IPS-20b (cell line): ENCODE measurements around the gene JMJD6.
"Not testable (repeated sequence)": the region's sequence is repeated elsewhere in the genome, so short reads cannot be mapped to it uniquely, and the experiment has no call there.

Source experiments
- H3K27ac ChIP-seq: one replicate; pipeline ENCODE4 v1.5.1; 2013; ENCODE audit warnings: low read length
- H3K27me3 ChIP-seq: 2 replicates; pipeline ENCODE4 v1.6.1; 2013; ENCODE audit warnings: mild to moderate bottlenecking, low read length, inconsistent platforms; ENCODE audit not compliant: insufficient read depth
- H3K36me3 ChIP-seq: 2 replicates; pipeline ENCODE4 v1.6.1; 2013; ENCODE audit warnings: low read depth, mild to moderate bottlenecking, inconsistent platforms, low read length, moderate library complexity; ENCODE audit not compliant: insufficient read depth
- H3K4me1 ChIP-seq: 2 replicates; pipeline ENCODE4 v1.6.1; 2013; ENCODE audit warnings: mild to moderate bottlenecking, control low read depth, inconsistent platforms, low read length, moderate library complexity; ENCODE audit not compliant: insufficient read depth
- H3K4me3 ChIP-seq: 2 replicates; pipeline ENCODE4 v1.5.1; 2013; ENCODE audit warnings: mild to moderate bottlenecking, low read length, inconsistent platforms
- H3K9ac ChIP-seq: 2 replicates; pipeline ENCODE4 v1.6.1; 2013; ENCODE audit warnings: low read depth, mild to moderate bottlenecking, inconsistent platforms, low read length, moderate library complexity
- H3K9me3 ChIP-seq: 2 replicates; pipeline ENCODE4 v1.6.1; 2013; ENCODE audit warnings: mild to moderate bottlenecking, low read depth, low read length, inconsistent platforms; ENCODE audit not compliant: insufficient read depth

The JMJD6 gene

GRCh38 chr17:76745785-76746184 is 19.4 kb upstream of the JMJD6 start:
- H3K4me1 ChIP-seq, H3K27ac ChIP-seq, H3K27me3 ChIP-seq, H3K9ac ChIP-seq, H3K4me3 ChIP-seq, H3K9me3 ChIP-seq: not testable (repeated sequence)
- H3K36me3 ChIP-seq: peaks cover 53% of the 10 kb centered on the region

GRCh38 chr17:76744747-76745146 is 18.3 kb upstream of the JMJD6 start:
- peaks cover 53% of the 10 kb centered on the region for H3K36me3 ChIP-seq
- H3K27ac ChIP-seq: no peak overlapping the region
- no peak overlapping the region for H3K9ac ChIP-seq
- H3K4me1 ChIP-seq: no peaks in the 10 kb centered on the region
- no peaks in the 10 kb centered on the region for H3K27me3 ChIP-seq
- no peak overlapping the region for H3K4me3 ChIP-seq
- H3K9me3 ChIP-seq: no peaks in the 10 kb centered on the region

GRCh38 chr17:76742958-76743357 is 16.6 kb upstream of the JMJD6 start:
- H3K36me3 ChIP-seq: peaks cover 53% of the 10 kb centered on the region
- H3K4me1 ChIP-seq: peaks cover 8% of the 10 kb centered on the region
- H3K27ac ChIP-seq: no peak overlapping the region
- H3K9ac ChIP-seq: no peak overlapping the region
- no peaks in the 10 kb centered on the region for H3K9me3 ChIP-seq
- no peak overlapping the region for H3K4me3 ChIP-seq
- no peaks in the 10 kb centered on the region for H3K27me3 ChIP-seq

DNA sequence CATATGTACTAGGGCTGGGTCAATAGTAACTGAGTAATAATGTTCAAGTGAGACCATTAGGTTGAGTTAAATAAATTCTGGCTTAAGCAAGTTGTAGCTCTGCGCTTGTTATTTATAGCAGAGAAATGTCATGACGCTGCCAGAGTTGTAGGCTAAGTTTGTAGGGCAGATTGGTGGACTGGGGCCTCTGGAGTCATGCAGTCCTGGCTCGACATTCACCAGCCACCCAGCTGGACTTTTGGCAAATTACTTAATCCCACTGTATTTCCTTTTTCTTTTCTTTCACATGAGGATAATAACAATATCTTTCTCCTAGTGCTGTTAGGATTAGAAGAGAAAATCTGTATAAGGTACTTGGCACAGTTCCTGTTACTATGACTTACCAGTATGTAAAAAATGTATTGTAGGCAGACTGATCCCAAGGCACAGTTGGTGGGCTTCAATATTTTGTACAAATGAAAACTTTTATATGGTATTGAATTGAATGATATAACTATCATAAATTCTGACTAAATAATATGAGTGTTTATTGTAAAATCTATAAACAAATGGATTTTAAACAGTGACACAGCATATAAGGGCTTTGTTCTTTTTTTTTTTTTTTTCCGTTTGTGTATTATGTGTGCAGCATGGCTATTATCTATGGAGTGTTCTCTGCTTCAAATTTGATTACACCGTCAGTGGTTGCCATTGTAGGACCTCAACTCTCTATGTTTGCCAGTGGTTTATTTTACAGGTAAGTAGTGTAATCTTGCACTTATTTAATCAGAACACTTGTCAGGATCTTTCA is 14.1 kb upstream of the JMJD6 start:
- Histone ChIP-seq H3K36me3 (peaks cover 46% of the 10 kb centered on the region), H3K4me1 (peaks cover 8% of the 10 kb centered on the region), H3K9me3 (no peaks in the 10 kb centered on the region), H3K4me3 (no peak overlapping the region), H3K27ac (no peak overlapping the region), H3K27me3 (no peaks in the 10 kb centered on the region), H3K9ac (no peak overlapping the region)

- H3K4me1 ChIP-seq, H3K9ac ChIP-seq, H3K9me3 ChIP-seq, H3K27me3 ChIP-seq, H3K27ac ChIP-seq: not testable (repeated sequence)
- Histone ChIP-seq H3K4me3 (peak overlapping the region; percentile 81; the same call in 1 of the 2 replicates), H3K36me3 (peaks cover 46% of the 10 kb centered on the region)
Measured at GRCh38 chr17:76739568-76740115, 13.2 kb upstream of the JMJD6 start.

DNA sequence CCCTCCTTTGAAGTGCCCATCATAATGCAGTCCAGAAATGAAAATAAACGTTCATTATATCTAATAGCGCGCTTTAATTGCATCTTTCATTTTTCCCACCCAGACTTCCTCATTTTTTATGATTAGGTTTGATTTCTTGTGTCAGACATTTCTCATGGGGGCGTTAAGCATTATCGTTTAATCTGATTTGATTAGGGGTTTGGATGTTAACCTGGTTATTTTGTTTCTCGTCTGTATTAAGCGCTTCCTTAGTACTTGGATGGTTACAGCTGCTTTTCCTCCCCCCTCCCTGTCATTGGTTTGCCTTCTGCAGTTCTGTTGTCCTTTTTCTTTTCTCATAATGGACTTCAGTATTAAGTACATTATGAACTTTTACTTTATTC is 12.1 kb upstream of the JMJD6 start:
- H3K4me1 ChIP-seq: peaks cover 12% of the 10 kb centered on the region
- peaks cover 47% of the 10 kb centered on the region for H3K36me3 ChIP-seq
- H3K9me3 ChIP-seq: no peaks in the 10 kb centered on the region
- peak overlapping the region; percentile 81 for H3K4me3 ChIP-seq
- no peak overlapping the region for H3K27ac ChIP-seq
- H3K27me3 ChIP-seq: no peaks in the 10 kb centered on the region
- H3K9ac ChIP-seq: peak overlapping the region; percentile 97

DNA sequence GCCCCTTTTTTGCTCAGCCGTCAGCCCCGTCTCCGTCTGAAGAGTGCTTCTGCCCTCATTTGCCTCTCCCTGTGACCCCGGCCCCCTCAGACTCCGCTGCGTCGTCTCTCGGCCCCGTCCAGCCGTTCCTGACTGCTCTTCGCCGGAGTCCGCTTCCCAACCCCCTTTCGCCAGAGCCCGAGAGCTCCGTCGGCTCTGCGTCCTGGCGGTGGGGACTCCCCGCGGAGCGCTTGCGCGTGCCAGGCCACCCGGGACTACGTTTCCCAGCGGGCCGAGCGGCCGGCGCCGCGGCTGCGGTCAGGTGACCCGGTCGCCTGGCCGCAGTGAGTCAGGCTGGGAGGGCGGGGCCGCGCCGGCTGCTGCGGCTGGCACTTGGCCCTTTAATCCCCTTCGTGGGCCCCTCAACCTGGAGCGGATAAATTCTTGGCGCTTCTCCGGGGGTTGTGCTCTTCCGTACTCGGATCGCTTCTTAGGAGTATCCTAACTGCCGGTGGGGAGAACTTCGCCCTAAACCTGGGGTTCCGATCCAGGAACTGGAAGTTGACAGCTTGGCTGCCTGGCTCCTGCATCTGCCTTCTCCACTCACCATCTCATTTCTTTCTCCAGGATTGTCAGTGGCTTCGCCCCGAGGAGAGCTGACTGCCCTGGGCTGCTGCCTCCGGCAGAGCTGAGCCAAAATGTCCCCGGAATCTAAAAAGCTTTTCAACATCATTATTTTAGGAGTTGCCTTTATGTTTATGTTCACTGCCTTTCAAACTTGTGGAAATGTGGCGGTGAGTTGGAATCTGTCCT is 11.5 kb upstream of the JMJD6 start, which contains the start of gene MFSD11:
Gene MFSD11, plus strand, starts transcription at position 444 of the 792 bp plus-strand sequence. Its CDS starts 234 bp downstream, at position 678.
- H3K9ac ChIP-seq: peak within 1 kb of the TSS; percentile 99
- H3K4me1 ChIP-seq: peaks cover 14% of the 10 kb centered on the region
- no peaks in the 10 kb centered on the region for H3K9me3 ChIP-seq
- peak within 1 kb of the TSS; percentile 92 for H3K4me3 ChIP-seq
- peak within 1 kb of the TSS; percentile 82 for H3K27ac ChIP-seq
- peaks cover 52% of the 10 kb centered on the region for H3K36me3 ChIP-seq
- no peaks in the 10 kb centered on the region for H3K27me3 ChIP-seq

DNA sequence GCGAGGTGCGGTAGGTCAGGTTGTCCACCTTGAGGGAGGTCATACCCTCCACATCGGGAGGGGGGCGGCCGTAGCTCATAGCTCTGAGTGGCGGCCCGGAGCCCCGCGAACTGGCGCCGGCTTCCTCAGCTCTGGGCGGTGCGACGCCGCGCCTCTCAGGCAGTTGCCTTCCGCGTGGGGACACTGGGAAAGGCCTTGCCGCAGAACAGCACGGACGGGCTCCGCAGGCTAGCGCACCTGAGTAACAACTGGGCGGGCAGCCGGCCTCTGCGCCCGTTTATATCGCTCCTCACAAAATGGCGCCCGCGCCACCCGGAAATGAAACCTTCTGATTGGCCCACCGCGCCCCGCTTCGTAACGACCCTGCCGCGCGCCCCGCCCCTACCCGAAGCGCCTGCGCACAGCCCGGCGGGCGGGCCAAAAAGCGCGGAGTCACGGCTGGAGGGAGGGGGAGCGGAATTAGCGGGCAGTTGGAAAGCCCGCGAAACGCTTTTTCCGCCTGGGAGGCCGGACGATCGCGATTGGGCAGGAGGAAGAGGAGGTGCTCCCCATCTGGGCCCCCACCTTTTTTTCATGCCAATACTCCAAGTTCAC is 10.8 kb upstream of the JMJD6 start, which contains the start of gene SRSF2:
Gene SRSF2, minus strand, starts transcription at position 250 of the 594 bp plus-strand sequence. Its CDS starts 171 bp downstream, at position 79.
- H3K27me3 ChIP-seq: no peaks in the 10 kb centered on the region
- H3K36me3 ChIP-seq: peaks cover 53% of the 10 kb centered on the region
- peak within 1 kb of the TSS; percentile 92 for H3K4me3 ChIP-seq
- H3K9ac ChIP-seq: peak within 1 kb of the TSS; percentile 99
- no peaks in the 10 kb centered on the region for H3K9me3 ChIP-seq
- peak within 1 kb of the TSS; percentile 82 for H3K27ac ChIP-seq
- H3K4me1 ChIP-seq: peaks cover 14% of the 10 kb centered on the region

DNA sequence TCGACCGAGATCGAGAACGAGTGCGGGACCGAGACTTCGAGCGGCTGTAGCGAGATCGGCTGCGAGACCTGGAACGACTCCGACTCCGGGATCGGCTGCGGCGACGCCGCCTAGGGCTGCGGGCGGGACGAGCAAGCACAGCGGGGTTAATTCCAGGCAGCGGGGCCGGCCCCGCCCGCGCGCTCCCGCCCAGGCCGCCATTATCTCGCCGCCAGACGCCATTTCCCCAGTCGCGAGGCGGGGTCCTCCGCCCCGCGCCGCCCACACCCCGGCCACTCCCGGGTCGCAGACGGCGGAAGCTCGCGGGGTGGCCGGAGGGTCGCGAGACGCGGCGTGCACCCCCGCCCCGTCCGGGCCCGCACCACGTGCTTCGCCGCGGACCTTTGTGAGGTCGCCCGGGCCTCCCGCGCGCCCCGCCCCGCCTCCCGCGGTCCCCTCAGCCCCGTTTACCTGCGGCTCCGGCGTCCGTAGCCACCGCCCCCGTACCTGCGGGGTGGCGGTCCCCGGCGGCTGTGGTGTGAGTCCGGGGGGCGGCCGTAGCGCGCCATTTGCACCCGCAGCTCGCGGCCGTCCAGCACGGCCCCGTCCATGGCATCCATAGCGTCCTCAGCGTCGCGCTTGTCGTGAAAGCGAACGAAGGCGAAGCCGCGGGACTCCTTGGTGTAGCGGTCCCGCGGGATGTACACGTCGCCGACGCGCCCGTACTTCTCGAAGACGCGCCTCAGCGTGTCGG is 10.1 kb upstream of the JMJD6 start:
- H3K9me3 ChIP-seq: no peaks in the 10 kb centered on the region
- H3K36me3 ChIP-seq: peaks cover 53% of the 10 kb centered on the region
- no peaks in the 10 kb centered on the region for H3K27me3 ChIP-seq
- peaks cover 14% of the 10 kb centered on the region for H3K4me1 ChIP-seq
- peak overlapping the region; percentile 82 for H3K27ac ChIP-seq
- peak overlapping the region; percentile 92 for H3K4me3 ChIP-seq
- peak overlapping the region; percentile 99 for H3K9ac ChIP-seq

DNA sequence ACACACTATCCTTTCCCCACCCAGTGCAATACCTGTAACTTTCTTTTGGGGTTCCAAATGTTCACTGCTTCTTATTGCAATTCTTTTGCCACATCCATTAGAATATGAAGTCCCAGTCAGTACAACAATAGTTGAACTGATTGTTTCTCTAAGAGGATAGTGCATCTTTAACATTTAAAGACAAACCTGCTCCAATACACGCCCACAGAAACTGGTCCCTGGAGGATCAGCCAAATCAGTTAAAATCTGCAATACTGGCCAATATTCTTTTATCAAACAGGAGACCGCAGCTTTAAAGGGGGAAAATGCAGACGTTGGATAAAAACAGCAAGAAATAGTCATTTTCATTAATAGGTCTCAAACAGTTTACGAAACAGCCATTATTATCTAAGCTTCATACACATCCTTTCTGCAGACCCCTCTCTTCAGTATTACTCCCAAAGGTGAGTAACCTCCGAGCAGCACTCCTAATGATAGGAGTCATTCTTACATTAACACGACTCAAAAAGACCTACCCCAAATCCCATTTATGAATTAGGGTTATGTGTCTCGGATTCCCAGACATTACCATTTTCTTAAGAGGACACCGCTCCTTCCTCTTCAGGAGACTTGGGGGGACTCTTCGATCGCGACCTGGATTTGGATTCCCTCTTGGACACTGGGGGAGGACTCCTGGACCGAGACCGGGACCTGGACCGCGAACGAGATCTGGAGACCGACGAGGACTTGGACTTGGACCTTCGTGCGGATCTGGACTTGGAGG is 9.4 kb upstream of the JMJD6 start:
- Histone ChIP-seq H3K9me3 (no peaks in the 10 kb centered on the region), H3K27ac (peak overlapping the region; percentile 82), H3K4me3 (peak overlapping the region; percentile 92), H3K4me1 (peaks cover 14% of the 10 kb centered on the region), H3K9ac (peak overlapping the region; percentile 99), H3K36me3 (peaks cover 53% of the 10 kb centered on the region), H3K27me3 (no peaks in the 10 kb centered on the region)
